HG02588 (cell line): Measurements from ENCODE around the gene CCDC88B.
"Not testable (repeated sequence)": the region's sequence is repeated elsewhere in the genome, so short reads cannot be mapped to it uniquely, and the experiment has no call there.

Experiments used
- ATAC-seq: cut with Tn5 transposase; IDR thresholded peaks from one replicate; pipeline ENCODE4 v1.9.1; 2021; ENCODE audit warnings: mild to moderate bottlenecking, moderate library complexity; ENCODE audit not compliant: unreplicated experiment

CCDC88B gene

DNA sequence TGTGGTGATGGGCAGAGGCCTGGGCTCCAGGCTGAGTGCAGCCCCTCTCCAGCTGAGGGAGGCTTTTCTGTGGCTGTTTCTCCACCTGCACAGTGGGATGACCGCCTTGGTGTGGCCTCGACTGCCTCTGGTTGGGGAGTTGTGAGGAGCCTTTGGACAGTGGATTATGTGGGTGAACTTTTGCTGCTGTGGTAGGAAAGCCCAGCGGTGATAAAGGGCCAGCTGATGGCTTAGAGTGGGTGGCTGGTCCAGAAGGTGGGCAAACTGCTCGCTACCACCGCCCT, 36.0 kb upstream of the CCDC88B start:
- no peak for ATAC-seq

DNA sequence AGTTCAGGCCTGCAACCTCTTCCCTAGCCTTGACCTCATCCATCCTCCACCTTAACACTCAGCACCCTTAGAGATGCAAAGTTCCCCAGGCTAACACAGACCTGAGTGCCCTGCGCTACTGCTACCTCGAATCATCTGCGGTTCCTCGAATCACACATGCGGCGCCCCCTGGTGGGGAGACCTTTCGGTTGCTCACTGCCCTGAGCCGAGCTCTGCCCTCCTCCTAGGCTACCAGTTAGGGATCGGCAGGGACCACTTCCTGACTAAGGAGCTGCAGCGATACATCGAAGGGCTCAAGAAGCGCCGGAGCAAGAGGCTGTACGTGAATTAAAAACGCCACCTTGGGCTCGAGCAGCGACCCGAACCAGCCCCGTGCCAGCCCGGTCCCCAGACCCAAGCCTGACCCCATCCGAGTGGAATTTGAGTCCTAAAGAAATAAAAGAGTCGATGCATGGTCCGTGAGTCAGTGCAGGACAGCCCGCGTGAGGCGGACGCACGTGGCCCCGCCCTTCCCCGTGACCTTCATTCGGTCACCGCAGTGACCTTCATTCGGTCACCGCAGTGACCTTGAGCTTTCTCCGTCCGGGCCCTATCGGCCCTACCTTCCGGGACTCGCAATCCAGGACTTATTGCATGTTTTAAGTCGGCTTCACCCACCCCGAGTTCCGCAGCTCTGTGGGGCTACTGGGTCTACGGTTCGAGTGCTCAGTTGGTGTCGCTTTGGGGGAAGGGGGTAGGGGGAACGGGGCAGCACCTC, 35.5 kb upstream of the CCDC88B start:
- ATAC-seq, result peak; percentile 30

DNA sequence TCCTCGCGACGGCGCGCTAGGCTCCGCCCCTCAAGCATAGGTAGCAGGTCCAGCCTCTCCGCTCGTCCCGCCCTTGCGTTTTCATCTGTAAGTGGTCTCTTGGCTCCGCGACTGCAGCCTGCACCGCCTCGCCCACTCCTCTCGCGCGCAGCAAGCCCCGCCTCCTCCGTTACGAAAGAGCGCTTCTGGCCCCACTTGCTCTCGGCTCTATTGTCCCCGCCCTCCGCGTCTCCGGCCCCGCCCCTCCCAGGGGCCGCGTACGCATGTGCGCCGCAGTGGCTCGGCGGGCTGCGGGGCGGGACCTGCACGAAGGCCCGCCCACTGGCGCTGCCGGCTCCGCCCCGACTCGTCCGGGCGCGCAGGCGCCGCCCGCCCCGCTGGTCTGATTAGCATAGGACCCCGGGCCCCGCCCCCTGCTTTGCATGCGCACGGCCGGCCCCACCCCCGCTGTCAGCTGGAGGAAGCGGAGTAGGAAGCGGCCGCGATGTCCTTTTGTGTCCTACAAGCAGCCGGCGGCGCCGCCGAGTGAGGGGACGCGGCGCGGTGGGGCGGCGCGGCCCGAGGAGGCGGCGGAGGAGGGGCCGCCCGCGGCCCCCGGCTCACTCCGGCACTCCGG, 34.8 kb upstream of the CCDC88B start, which contains the start of gene ESRRA:
Gene ESRRA, plus strand, starts transcription at position 450 of the 616 bp plus-strand sequence. CDS start 1,656 bp downstream, outside the sequence.
- peak; percentile 59 for ATAC-seq

DNA sequence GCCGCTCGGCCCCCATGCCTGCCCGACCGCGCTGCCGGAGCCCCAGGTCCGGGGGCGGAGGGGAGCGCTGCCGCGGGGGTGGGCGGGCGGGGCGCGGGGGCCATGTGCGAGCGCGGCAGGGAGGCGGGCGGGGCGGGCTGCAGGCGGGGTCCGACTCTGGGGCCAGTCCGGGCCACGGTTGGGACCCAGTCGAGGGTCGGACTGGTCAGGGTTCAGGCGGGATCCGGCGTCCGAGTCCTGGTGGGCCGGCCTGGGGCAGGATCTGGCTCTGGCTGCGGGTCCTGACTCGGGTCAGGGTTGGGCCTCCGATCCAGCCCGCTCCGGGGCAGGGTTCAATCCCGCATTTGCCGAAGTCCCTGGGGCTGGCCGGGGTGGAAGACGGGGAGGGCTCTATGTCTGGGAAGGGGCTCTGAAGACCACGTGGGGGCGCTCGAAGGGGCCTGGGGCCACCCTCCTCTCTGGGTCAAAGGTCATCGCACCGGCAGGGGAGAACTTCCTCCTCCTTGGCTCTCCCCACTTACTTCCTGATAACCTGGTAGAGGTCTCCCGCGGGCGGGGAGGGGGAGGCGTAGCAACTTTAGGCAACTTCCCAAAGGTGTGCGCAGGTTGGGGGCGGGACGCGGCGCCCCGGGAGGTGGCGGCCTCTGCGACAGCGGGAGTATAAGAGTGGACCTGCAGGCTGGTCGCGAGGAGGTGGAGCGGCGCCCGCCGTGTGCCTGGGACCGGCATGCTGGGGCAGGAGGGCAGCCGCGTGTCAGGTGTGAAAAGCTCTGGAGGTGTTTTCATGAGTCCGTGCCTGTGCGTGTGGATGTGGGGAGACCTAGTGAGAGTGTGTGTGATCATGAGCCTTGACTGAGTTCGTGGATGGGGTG, 34.1 kb upstream of the CCDC88B start:
- ATAC-seq, result peak; percentile 30

DNA sequence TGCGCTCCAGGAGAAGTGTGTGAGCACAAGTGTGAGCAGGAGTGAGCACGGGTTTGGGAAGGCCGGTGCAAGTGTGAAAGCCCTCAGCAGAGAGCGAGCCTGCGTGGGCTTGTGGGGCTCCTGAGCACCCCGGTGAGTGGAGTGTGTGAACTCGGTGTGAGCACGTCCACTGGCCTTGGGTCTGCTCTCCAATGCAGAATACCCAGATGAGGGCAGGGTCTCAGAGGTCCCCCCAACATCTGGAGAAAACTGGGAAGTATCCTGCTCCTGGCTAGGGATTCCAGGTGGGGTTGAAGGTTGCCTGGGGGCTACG, 33.5 kb upstream of the CCDC88B start:
- ATAC-seq, result no peak

DNA sequence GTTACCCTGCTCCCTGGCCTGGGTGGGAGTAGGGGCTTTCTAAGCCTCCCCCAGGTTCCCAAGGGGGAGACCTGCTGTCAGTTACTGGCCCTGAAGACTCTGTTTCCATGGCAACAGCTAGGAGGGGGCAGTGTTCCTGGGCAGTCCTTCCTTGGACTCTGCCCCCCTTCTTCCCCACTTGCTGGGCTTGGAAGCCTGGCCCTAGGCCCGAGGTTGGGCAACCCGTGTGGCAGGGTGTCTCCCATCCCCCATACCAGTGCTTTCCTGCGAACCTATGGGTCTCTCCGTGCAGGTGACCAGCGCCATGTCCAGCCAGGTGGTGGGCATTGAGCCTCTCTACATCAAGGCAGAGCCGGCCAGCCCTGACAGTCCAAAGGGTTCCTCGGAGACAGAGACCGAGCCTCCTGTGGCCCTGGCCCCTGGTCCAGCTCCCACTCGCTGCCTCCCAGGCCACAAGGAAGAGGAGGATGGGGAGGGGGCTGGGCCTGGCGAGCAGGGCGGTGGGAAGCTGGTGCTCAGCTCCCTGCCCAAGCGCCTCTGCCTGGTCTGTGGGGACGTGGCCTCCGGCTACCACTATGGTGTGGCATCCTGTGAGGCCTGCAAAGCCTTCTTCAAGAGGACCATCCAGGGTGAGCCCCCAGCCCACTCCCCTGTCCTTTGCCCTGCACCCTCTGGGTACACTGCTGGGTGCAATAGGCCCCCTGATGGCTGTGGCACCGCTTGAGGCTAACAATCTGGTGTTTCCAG, 33.0 kb upstream of the CCDC88B start:
- ATAC-seq, result no peak

DNA sequence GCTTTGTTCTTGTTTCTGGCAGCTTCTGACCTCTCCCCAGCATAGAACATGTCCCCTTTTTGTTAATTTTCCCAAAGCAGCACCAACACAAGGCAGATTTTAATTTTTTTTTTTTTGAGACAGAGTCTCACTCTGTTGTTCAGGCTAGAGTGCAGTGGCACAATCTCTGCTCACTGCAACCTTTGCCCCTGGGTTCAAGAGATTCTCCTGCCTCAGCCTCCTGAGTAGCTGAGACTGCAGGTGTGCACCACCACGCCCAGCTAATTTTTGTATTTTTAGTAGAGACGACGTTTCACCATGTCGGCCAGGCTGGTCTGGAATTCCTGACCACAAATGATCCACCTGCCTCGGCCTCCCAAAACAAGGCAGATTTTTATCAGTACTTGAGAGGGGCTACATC, 32.2 kb upstream of the CCDC88B start:
- not testable (repeated sequence) for ATAC-seq

DNA sequence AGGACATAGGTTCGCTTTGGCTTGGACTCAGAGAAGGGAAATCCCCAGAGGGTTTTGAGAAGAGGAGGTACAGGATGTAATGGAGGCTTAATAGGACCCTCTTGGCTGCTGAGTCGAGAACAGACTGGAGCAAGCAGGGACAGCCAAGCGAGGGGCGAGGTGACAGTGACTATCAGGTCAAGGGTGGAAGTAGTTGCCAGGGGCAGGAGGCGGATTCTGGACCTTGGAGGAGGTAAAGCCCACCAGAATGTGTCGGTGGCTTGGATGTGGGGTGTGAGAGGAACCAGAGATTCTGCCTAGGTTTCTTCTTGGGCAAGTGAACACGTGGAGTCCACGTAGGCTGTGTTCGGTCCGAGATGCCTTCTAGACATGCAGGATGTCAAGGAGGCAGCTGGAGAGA, 27.1 kb upstream of the CCDC88B start:
- no peak for ATAC-seq

DNA sequence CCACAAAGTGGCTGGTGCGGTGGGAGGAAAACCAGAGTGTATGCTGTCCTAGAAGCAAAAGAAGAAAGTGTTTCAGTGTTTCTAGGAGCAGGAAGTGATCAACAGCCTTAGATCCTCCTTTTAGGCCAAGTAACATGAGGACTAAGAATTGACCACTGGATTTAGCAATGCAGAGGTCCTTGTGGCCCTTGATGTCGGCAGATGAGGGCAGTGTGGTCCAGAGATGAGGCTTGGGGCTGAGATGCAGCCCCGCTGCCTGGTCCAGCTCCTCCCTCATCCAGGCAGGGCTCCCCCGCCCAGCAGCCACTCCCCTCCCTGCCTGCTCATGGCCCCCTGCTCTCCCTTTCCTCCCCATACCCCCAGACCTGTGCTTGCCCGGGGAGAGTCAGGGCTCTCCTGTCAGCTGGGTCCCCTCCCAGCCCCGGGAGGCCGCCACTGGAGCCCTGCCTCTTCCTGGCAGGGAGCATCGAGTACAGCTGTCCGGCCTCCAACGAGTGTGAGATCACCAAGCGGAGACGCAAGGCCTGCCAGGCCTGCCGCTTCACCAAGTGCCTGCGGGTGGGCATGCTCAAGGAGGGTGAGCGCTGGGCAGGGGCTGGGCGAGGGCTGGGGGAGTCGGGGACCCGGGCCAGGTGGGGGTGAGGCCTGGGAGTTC, 26.4 kb upstream of the CCDC88B start:
- ATAC-seq, result no peak

DNA sequence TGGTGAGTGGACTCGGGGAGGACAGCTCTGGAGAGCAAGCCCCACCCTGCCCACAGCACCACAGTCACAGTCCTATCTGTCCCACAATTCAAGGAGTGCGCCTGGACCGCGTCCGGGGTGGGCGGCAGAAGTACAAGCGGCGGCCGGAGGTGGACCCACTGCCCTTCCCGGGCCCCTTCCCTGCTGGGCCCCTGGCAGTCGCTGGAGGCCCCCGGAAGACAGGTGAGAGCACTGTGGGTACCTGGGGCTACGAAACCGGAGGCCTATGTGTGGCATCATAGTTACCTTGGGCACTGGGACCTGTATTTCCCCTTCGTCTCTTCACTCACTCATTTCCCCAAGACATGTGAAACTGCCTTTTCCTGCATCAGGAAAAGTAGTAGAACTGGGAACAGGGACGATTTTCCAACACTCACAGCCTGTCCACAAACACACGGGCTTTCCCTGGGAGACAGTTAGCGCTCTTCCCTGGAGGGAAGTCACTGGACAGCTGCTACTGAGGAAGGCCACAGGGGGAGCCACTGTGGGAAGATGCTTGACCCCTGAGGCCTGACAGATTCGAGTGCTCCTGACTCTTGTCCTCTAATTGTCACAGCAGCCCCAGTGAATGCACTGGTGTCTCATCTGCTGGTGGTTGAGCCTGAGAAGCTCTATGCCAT, 25.7 kb upstream of the CCDC88B start:
- ATAC-seq, result no peak

DNA sequence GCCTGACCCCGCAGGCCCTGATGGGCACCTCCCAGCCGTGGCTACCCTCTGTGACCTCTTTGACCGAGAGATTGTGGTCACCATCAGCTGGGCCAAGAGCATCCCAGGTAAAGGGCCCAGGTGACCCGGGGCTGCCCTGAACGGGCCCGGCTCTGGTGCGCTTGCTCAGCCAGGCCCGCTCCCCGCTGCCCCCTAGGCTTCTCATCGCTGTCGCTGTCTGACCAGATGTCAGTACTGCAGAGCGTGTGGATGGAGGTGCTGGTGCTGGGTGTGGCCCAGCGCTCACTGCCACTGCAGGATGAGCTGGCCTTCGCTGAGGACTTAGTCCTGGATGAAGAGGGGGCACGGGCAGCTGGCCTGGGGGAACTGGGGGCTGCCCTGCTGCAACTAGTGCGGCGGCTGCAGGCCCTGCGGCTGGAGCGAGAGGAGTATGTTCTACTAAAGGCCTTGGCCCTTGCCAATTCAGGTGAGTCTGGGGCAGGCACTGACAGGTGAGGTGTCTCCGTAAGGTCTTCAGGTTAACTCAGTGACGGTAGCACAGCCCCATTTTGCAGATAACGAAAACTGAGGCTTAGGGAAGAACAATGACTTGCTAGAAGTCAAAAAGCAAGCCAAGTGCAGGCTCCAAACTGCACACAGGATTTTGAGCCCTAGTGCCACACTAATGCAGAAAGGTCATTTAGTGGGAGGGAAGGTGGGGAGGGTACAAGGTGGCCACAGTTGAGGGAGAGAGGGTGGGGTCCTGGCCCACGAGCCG, 25.0 kb upstream of the CCDC88B start:
- ATAC-seq, result no peak

DNA sequence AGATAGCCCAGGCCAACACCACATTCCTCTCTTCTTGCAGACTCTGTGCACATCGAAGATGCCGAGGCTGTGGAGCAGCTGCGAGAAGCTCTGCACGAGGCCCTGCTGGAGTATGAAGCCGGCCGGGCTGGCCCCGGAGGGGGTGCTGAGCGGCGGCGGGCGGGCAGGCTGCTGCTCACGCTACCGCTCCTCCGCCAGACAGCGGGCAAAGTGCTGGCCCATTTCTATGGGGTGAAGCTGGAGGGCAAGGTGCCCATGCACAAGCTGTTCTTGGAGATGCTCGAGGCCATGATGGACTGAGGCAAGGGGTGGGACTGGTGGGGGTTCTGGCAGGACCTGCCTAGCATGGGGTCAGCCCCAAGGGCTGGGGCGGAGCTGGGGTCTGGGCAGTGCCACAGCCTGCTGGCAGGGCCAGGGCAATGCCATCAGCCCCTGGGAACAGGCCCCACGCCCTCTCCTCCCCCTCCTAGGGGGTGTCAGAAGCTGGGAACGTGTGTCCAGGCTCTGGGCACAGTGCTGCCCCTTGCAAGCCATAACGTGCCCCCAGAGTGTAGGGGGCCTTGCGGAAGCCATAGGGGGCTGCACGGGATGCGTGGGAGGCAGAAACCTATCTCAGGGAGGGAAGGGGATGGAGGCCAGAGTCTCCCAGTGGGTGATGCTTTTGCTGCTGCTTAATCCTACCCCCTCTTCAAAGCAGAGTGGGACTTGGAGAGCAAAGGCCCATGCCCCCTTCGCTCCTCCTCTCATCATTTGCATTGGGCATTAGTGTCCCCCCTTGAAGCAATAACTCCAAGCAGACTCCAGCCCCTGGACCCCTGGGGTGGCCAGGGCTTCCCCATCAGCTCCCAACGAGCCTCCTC, 24.1 kb upstream of the CCDC88B start:
- ATAC-seq, result not testable (repeated sequence)

DNA sequence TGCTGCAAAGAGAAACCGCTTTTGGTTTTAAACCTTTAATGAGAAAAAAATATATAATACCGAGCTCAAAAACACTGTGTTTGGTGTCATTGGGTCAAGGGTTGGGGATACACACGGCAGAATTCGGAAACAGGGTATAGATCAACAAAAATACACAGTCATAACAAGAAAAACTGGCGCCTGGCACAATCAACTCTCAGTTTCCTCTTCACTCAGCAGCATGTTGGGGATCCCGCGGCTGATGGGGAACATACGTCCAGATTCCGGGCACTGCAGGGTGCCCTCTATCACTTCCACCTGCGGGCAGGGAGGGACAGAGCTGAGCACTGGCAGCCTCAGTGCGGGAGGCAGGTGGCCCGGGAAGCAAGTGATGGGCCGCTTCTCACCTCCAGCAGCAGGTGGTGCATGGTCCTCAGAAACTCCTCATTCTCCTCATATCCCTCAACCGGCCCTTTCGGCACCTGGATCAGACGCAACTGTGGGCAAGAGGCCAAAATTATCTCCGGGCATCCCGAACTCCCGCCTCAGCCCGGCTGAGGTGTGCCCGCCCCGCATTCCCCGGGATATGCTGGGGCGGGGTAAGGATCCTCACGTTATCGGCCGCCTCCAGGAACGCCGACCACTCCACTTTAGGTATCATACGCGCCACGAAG, 23.2 kb upstream of the CCDC88B start:
- ATAC-seq, result peak; percentile 1

DNA sequence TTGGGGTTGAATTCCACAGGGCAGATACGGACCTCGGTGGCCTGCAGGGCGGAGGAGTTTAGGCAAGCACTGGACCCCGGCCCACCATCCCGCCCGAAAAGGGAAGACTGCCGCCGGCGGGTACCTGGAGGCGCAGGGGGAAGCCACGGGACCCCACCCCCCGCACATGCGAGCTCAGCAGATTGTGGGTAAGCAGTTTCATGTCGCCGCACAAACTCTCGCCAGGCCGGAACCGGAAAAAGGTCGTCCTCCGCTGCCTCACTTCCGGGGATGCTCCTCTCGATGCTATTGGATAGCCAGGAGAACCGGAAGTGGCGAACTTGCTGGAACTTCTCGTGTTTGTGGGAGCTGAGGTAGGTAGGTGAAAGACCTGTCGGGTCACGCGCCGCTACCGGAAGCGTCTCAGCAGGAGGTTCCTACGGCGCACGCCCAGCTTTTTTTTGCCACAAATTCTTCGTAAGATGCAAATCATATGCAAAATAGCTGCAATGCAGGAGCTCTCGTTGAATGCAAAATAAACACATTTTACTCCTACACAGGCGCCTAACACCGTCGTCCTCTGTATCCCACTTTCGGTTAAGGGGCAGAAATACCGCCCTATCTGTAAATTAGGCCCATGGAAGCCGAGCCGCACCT, 22.6 kb upstream of the CCDC88B start, which contains the start of gene TRMT112:
Gene TRMT112, minus strand, starts transcription at position 235 of the 636 bp plus-strand sequence. Its CDS starts 33 bp downstream, at position 202.
- peak; percentile 62 for ATAC-seq

DNA sequence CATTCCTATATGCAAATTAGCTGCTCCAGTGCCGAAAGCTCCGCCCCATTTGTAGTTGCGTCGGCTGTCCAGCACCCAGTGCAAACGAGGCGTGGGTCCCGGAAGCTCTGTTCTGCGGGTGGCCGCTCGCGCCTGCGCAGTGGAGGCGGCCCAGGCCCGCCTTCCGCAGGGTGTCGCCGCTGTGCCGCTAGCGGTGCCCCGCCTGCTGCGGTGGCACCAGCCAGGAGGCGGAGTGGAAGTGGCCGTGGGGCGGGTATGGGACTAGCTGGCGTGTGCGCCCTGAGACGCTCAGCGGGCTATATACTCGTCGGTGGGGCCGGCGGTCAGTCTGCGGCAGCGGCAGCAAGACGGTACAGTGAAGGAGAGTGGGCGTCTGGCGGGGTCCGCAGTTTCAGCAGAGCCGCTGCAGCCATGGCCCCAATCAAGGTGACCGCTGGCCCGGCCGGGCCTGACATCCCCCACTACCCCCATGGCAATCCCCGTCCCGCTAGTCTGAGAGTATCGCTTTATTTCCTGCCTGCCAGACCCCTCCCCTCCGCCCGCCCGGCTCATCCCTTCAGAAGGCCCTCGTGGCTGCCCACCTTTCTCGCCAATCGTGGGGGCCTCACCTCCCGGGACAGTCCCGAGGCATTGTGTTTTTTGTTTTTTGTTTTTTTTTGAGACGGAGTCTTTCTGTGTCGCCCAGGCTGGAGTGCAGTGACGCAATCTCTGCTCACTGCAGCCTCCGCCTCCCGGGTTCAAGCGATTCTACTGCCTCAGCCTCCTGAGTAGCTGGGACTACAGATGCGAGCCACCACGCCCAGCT, 21.8 kb upstream of the CCDC88B start, which contains the start of gene PRDX5:
Gene PRDX5, plus strand, starts transcription at position 161 of the 805 bp plus-strand sequence. Its CDS starts 95 bp downstream, at position 256.
- peak; percentile 72 for ATAC-seq
